A549 treated with RU486 at 1 μM for 4 hours (cell line): ENCODE measurements around the gene EED. TPM values are rescaled to one million over a fixed set of nuclear protein-coding genes. Genes with fewer than 3 reads are reported as not detected.

Experiments used
- total RNA-seq: library from RNA; stranded (reverse); fragments of 200-300 nt; extraction: Qiagen RNA extraction; gene quantifications from 5 replicates; pipeline ENCODE4 v1.2.3, GENCODE V29; 2022; ENCODE audit warnings: low read depth

EED gene
- total RNA-seq, result 16.3 to 29.1 TPM (median 27.6 TPM) in 5 replicates

DNA sequence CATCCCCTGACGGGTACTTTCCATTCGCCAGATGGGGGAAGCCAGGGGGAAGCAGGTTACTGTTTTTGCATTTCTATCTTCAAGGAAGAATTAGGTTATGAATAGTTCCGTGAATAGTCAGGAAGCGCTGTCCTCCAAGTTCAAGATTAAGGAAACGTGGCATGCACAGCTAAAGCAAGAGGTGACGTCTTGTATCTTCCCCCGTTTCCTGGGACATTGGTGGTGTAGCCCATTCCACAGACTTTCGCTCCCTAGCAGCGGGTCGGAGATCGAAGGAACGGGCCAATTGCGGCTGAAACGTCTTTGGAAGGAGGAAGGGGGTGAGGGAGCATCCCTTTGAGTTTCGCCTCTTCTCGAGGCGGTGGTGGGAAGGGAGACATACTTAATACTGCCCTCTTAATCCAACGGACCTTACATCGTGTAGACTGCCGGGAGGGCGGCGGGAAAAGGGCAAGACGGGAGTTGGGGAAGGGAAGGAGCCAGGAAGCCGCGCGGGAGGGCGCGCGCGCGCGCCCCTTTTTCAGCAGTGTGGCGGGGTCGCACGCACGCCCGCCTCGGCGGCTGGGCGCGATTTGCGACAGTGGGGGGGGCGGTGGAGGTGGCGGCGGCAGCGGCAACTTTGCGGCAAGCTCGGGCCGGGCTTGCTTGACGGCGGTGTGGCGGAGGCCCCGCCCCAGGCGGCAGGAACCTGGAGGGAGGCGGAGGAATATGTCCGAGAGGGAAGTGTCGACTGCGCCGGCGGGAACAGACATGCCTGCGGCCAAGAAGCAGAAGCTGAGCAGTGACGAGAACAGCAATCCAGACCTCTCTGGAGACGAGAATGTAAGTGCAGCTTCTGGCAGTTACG, at the start of gene EED:
TSS of gene EED (plus strand) at position 232 of the 847 bp plus-strand sequence. CDS start at position 709, 477 bp downstream.

DNA sequence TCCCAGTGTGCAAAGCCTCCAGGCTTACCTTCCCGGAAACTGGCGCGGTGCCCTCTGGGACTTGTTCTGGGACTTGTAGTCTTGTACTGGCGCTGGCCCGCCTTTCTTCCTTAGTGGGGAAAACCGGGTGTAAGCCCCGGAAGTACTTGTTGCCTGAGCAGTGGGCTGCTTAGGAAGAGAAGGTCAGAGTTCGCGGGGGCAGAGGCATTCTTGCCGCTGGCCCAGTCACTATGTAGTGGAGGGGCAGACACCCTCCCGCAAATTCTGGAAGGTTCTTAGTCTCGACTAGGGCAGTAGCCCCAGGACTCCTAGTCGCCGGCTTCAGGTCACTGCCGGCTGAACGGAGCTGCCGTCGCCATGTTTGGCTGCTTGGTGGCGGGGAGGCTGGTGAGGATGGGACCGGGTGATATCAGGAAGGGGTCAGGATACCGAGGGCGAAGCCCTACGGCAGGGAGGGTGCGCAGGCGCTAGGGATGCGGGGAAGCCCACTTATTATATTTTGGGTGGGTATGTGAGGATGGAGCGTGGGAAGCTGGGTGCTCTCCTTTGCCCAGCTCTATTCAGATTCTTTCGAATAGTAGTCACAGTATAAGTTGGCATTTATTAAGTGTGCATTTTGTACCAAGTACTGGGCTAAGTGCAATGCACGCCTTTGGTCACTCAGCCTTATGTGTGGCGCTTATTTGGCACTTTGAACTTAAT, 57.7 kb downstream of the EED start, which contains the start of gene HIKESHI:
TSS of gene HIKESHI (plus strand) at position 149 of the 702 bp plus-strand sequence. CDS start at position 358, 209 bp downstream.

Other genes starting within 250 kb of the EED start
- 78.7 to 120 TPM (median 94.1 TPM) in 5 replicates for gene PICALM, start 175.7 kb upstream of the EED start, total RNA-seq
- gene HIKESHI, start 57.5 kb downstream of the EED start, total RNA-seq, result 31.0 to 38.9 TPM (median 36.7 TPM) in 5 replicates
- 0.09 to 0.43 TPM (median 0.29 TPM) in 5 replicates for gene CCDC81, start 130.1 kb downstream of the EED start, total RNA-seq